Panc1 (cell line): ENCODE results near the gene ZFYVE27. TPM values are rescaled to one million over a fixed set of nuclear protein-coding genes. Genes with fewer than 3 reads are reported as not detected.

Source experiments
- ATAC-seq: fragments of 200-7000 bp; cut with Tn5 transposase; 2 replicates; pipeline ENCODE4 v1.9.1; 2020; ENCODE audit warnings: mild to moderate bottlenecking, moderate library complexity
- BruUV-seq: library from RNA; stranded (reverse); fragments of 400-500 nt; replicated peaks from 2 replicates; lab custom pipeline; 2021; lab: Mats Ljungman, UMichigan
- CTCF ChIA-PET: fragments of 300-600 bp; sonication (Branson Sonifier 250); formaldehyde crosslinking; loops from one replicate; lab custom pipeline; 2022; ENCODE audit warnings: antibody characterized with exemption; lab: Charles Lee
- POLR2A ChIA-PET: fragments of 300-600 bp; sonication (Branson Sonifier 250); formaldehyde crosslinking; loops from one replicate; lab custom pipeline; 2022; ENCODE audit warnings: antibody characterized with exemption; lab: Charles Lee
- DNase-seq: peaks from one replicate; pipeline ENCODE4 v3.0.0-alpha.2; 2010; ENCODE audit warnings: low read depth, low spot score
- H3K27ac ChIP-seq: 2 replicates; pipeline ENCODE4 v1.5.1; 2011; ENCODE audit warnings: mild to moderate bottlenecking, low read length, inconsistent platforms
- H3K27me3 ChIP-seq: fragments of 200-500 bp; sonication (Bioruptor generic); 2 replicates; pipeline ENCODE4 v1.6.0; 2014; ENCODE audit warnings: low read length, inconsistent platforms; ENCODE audit not compliant: control insufficient read depth, insufficient read depth
- H3K36me3 ChIP-seq: fragments of 200-500 bp; sonication (Bioruptor generic); 2 replicates; pipeline ENCODE4 v1.5.1; 2014; ENCODE audit warnings: inconsistent platforms, mild to moderate bottlenecking, low read length, moderate library complexity; ENCODE audit not compliant: control insufficient read depth, insufficient read depth
- H3K4me1 ChIP-seq: 2 replicates; pipeline ENCODE4 v1.5.1; 2011; ENCODE audit warnings: inconsistent platforms, mild to moderate bottlenecking, low read length, moderate library complexity; ENCODE audit not compliant: control insufficient read depth, insufficient read depth
- H3K4me3 ChIP-seq, 2 experiments: 2 replicates each; pipeline ENCODE4 v1.5.1; 2011 to 2012; ENCODE audit warnings: low read depth in 2 of 2, low read length in 2 of 2, mild to moderate bottlenecking in 2 of 2, inconsistent platforms in 1 of 2, moderate library complexity in 1 of 2
- H3K9me3 ChIP-seq: fragments of 200-500 bp; sonication (Bioruptor generic); 2 replicates; pipeline ENCODE4 v1.5.1; 2014; ENCODE audit warnings: low read depth, mild to moderate bottlenecking, inconsistent platforms, low read length, moderate library complexity; ENCODE audit not compliant: control insufficient read depth, insufficient read depth
- POLR2AphosphoS5 ChIP-seq: IDR thresholded peaks from 2 replicates; pipeline ENCODE4 v1.6.1; 2012; ENCODE audit warnings: mild to moderate bottlenecking, low read depth, low read length, moderate library complexity
- SIN3A ChIP-seq: IDR thresholded peaks from 2 replicates; pipeline ENCODE4 v1.6.1; 2012; ENCODE audit warnings: low read depth, mild to moderate bottlenecking, low read length, moderate library complexity, borderline replicate concordance; ENCODE audit not compliant: insufficient read depth
- TCF7L2 ChIP-seq: IDR thresholded peaks from 2 replicates; pipeline ENCODE4 v1.6.1; 2011; ENCODE audit warnings: mild to moderate bottlenecking, low read depth, low read length, inconsistent platforms
- in situ Hi-C: cut with HindIII; loops from 2 replicates; pipeline ENCODE4 v1.10.0; 2016; ENCODE audit warnings: low sequenced_read_pairs, low pct_unique_long_range_greater_than_20kb
- intact Hi-C: fragments of 100-400 bp; cut with micrococcal nuclease; formaldehyde crosslinking; loops from one replicate; pipeline ENCODE4 v1.10.0; 2022; ENCODE audit not compliant: unreplicated experiment
- total RNA-seq: library from RNA; stranded (reverse); gene quantifications from one replicate; pipeline ENCODE4 v1.2.1, GENCODE V29; 2021; ENCODE audit not compliant: unreplicated experiment
- TF ChIP-seq, protein P1 (sequence below): fragments of 450-650 bp; IDR thresholded peaks from 2 replicates; pipeline ENCODE4 v1.5.1; 2017; ENCODE audit warnings: mild to moderate bottlenecking
- TF ChIP-seq, protein P2 (sequence below), 2 experiments: IDR thresholded peaks; 2 replicates each; pipeline ENCODE4 v1.6.1; 2011 to 2012; ENCODE audit warnings: low read depth in 2 of 2, control low read depth in 1 of 2, low read length in 1 of 2, mild to moderate bottlenecking in 1 of 2, moderate library complexity in 1 of 2; ENCODE audit not compliant: insufficient read depth in 1 of 2

ZFYVE27 gene
- total RNA-seq, 1 experiment from 2014 or later = 37.9 TPM

DNA sequence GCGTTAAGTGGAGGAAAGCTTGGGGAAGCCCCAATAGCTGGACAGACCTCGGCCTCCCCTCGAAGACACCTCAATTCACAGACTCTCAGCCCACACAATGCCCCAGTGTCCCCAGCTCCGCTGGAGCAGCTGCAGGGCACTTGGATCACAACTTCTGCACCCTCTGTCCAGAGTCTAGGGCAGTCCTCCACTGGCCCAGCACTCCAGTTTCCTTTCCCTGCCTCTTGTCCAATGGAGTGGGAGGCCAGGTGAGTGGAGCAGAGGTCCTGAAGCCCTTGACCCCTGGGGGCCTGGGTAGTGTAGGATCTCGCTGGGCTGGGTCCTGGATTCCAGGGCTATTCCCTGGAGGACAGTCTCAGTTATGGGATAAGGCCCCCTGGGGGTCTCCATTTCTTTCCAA, 23.0 kb downstream of the ZFYVE27 start:
- Histone ChIP-seq H3K27me3 (no peaks in the 10 kb centered on the region), H3K36me3 (no peaks in the 10 kb centered on the region), H3K4me1 (no peaks in the 10 kb centered on the region), H3K27ac (no peak overlapping the region), H3K9me3 (no peaks in the 10 kb centered on the region), H3K4me3 (no peak overlapping the region)
- ATAC-seq (no peak), DNase-seq (no peak)
- in situ Hi-C loops (no loop called here), intact Hi-C loops (loop anchor here (1.0 kb wide), 1 partner anchor 109 kb away; no protein-coding TSS in a partner anchor)
- POLR2A ChIA-PET = no interaction called here
- no TSS peak for BruUV-seq
- TF ChIP-seq, protein P1, sequence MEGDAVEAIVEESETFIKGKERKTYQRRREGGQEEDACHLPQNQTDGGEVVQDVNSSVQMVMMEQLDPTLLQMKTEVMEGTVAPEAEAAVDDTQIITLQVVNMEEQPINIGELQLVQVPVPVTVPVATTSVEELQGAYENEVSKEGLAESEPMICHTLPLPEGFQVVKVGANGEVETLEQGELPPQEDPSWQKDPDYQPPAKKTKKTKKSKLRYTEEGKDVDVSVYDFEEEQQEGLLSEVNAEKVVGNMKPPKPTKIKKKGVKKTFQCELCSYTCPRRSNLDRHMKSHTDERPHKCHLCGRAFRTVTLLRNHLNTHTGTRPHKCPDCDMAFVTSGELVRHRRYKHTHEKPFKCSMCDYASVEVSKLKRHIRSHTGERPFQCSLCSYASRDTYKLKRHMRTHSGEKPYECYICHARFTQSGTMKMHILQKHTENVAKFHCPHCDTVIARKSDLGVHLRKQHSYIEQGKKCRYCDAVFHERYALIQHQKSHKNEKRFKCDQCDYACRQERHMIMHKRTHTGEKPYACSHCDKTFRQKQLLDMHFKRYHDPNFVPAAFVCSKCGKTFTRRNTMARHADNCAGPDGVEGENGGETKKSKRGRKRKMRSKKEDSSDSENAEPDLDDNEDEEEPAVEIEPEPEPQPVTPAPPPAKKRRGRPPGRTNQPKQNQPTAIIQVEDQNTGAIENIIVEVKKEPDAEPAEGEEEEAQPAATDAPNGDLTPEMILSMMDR = no peak
- TF ChIP-seq TCF7L2 = no peak
- TF ChIP-seq POLR2AphosphoS5 = no peak
- TF ChIP-seq, protein P2, sequence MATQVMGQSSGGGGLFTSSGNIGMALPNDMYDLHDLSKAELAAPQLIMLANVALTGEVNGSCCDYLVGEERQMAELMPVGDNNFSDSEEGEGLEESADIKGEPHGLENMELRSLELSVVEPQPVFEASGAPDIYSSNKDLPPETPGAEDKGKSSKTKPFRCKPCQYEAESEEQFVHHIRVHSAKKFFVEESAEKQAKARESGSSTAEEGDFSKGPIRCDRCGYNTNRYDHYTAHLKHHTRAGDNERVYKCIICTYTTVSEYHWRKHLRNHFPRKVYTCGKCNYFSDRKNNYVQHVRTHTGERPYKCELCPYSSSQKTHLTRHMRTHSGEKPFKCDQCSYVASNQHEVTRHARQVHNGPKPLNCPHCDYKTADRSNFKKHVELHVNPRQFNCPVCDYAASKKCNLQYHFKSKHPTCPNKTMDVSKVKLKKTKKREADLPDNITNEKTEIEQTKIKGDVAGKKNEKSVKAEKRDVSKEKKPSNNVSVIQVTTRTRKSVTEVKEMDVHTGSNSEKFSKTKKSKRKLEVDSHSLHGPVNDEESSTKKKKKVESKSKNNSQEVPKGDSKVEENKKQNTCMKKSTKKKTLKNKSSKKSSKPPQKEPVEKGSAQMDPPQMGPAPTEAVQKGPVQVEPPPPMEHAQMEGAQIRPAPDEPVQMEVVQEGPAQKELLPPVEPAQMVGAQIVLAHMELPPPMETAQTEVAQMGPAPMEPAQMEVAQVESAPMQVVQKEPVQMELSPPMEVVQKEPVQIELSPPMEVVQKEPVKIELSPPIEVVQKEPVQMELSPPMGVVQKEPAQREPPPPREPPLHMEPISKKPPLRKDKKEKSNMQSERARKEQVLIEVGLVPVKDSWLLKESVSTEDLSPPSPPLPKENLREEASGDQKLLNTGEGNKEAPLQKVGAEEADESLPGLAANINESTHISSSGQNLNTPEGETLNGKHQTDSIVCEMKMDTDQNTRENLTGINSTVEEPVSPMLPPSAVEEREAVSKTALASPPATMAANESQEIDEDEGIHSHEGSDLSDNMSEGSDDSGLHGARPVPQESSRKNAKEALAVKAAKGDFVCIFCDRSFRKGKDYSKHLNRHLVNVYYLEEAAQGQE (IDR thresholded peaks at IDR 0.05; ENCODE audit: insufficient read depth in 1 of 2, low read depth in 2 of 2, low read length in 1 of 2) = no peak
- no peak for TF ChIP-seq SIN3A
- CTCF ChIA-PET = no interaction called here

DNA sequence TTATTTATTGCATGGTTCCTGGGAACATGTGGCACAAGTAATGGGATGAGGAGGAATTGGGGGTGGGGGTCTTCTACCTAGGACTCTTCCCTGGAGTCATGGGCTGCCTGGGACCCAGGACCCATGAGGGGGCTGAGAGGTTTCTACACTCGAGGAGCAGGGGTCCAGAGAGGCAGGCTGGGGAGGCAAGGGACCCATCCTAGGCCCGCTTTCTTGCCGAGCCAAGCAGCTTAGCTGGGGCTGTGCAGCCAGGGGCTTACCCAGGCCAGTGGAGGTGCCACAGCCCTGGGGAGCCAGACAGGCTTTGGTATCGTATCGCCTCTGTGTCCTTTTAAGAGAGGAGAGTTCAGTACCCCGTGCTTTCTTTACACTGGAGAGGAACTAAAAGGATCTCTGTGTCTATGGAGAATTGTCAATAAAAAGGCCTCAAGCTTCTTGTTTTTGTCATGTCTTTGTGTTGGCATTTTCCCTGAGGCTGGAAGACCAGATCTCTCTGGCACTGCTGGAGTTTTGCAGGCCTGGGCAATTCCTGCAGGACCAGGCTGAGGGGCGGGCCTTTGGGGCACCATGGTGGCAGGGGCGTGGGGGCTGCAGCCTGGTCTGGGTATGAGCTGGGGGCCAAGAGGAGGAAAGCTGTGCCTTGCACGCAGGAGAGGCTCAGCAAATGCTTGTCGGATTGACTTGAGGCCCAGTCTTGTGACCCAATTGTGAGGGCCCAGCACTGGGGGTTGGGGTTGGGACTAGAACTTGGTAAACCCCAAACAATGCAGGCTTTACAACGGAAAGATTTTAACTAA, 23.7 kb downstream of the ZFYVE27 start:
- DNase-seq (no peak), ATAC-seq (no peak)
- no peaks in the 10 kb centered on the region for H3K9me3 ChIP-seq
- H3K36me3 ChIP-seq = no peaks in the 10 kb centered on the region
- POLR2A ChIA-PET = no interaction called here
- no peak overlapping the region for H3K27ac ChIP-seq
- no TSS peak for BruUV-seq
- in situ Hi-C loops = no loop called here
- TF ChIP-seq POLR2AphosphoS5 (no peak), TCF7L2 (no peak), SIN3A (no peak)
- TF ChIP-seq, protein P1 = no peak
- TF ChIP-seq, protein P2 (IDR thresholded peaks at IDR 0.05; ENCODE audit: insufficient read depth in 1 of 2, low read depth in 2 of 2, low read length in 1 of 2) = no peak
- CTCF ChIA-PET = no interaction called here
- no peak overlapping the region for H3K4me3 ChIP-seq
- H3K27me3 ChIP-seq = no peaks in the 10 kb centered on the region
- intact Hi-C loops = no loop called here
- H3K4me1 ChIP-seq = no peaks in the 10 kb centered on the region
